Placental pericyte (primary cell): Measurements from ENCODE around the gene NBPF6. TPM values are rescaled to one million over a fixed set of nuclear protein-coding genes. Genes with fewer than 3 reads are reported as not detected.

Source experiments
- total RNA-seq: library from RNA; depleted of rRNA; stranded (reverse); fragments of >200 nt; gene quantifications from 2 replicates; pipeline ENCODE4 v1.2.3, GENCODE V29; 2012

Gene NBPF6, protein sequence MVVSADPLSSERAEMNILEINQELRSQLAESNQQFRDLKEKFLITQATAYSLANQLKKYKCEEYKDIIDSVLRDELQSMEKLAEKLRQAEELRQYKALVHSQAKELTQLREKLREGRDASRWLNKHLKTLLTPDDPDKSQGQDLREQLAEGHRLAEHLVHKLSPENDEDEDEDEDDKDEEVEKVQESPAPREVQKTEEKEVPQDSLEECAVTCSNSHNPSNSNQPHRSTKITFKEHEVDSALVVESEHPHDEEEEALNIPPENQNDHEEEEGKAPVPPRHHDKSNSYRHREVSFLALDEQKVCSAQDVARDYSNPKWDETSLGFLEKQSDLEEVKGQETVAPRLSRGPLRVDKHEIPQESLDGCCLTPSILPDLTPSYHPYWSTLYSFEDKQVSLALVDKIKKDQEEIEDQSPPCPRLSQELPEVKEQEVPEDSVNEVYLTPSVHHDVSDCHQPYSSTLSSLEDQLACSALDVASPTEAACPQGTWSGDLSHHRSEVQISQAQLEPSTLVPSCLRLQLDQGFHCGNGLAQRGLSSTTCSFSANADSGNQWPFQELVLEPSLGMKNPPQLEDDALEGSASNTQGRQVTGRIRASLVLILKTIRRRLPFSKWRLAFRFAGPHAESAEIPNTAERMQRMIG
- total RNA-seq: 1.1 TPM in 1 of 2 replicates, not detected in the other

DNA sequence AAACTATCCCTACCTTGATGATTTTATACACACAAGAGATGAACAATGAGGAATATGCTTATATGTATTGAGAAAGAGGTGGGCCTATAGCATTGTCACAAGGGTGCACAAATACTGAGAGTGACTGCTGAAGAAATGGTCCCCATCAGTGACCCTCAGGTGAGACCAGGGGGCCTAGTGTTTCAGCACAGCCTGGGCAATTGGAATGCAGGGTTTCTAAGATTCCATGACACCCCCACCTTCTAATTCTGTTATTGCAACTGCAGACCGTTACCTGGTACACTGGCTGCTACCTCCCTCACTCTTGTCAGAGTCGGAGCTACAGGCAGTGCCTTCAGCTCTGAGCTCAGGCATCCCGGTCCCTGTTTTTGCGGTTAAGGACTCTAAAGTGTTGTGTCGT lies at the start of gene NBPF6:
Gene NBPF6 (plus strand): TSS at position 301 of the 400 bp plus-strand sequence. CDS start 259 bp downstream, outside the sequence.

Other genes with a start within 250 kb of the NBPF6 start
- 41.8 and 113 TPM in 2 replicates for gene SLC25A24, start 250.0 kb upstream of the NBPF6 start, total RNA-seq
- 0.14 and 0.66 TPM in 2 replicates for gene NBPF4, start 206.3 kb upstream of the NBPF6 start, total RNA-seq
- gene EEIG2, start 109.8 kb downstream of the NBPF6 start, total RNA-seq: 8.5 and 18.0 TPM in 2 replicates
- gene HENMT1, start 210.8 kb downstream of the NBPF6 start, total RNA-seq: 2.8 and 8.6 TPM in 2 replicates
- 16.2 and 20.8 TPM in 2 replicates for gene PRPF38B, start 242.0 kb downstream of the NBPF6 start, total RNA-seq